Effector CD4-positive, alpha-beta T cell (primary cell): ENCODE measurements around the gene PLEKHA8.
A peak's percentile ranks its signal among the peaks of the same experiment; 100 is the strongest.

Experiments used
- DNase-seq: peaks from one replicate; pipeline ENCODE4 v3.0.0-alpha.2; 2020
- total RNA-seq: gene quantifications from one replicate; lab custom pipeline; 2026; lab: John Stamatoyannopoulos, UW

Gene PLEKHA8, protein sequence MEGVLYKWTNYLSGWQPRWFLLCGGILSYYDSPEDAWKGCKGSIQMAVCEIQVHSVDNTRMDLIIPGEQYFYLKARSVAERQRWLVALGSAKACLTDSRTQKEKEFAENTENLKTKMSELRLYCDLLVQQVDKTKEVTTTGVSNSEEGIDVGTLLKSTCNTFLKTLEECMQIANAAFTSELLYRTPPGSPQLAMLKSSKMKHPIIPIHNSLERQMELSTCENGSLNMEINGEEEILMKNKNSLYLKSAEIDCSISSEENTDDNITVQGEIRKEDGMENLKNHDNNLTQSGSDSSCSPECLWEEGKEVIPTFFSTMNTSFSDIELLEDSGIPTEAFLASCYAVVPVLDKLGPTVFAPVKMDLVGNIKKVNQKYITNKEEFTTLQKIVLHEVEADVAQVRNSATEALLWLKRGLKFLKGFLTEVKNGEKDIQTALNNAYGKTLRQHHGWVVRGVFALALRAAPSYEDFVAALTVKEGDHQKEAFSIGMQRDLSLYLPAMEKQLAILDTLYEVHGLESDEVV
- total RNA-seq = 30.8 reads per million, percentile 57 among the genes with 10 or more reads in this experiment

DNA sequence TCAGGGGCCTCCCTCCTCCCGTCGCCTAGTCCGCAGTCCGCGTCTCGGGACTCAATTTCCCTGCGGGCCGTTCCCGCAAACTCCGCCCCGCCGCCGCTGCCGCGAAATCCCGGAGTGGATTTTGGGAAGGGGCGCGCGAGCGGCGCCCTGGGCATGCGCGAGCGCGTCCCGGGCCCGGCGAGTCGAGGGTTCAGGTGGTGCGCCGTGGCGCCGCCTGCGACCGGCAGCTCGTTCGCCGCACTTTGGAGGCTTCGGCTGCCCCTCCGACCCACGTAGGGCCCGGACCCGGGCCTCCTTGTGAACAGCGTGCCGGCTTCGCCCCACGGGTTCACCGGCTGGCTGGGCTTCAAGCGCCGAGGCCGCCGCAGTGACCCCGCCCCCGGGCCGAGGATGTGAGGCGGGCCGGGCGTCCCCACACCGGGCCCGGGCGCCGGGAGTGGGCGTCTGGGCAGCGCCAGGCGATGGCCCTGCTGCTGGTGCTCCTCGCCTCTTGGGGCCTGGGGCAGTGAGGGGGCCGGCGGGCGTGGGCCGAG is at the start of gene PLEKHA8:
Gene PLEKHA8, plus strand, starts transcription at position 197 of the 533 bp plus-strand sequence. CDS start 351 bp downstream, outside the sequence.
- peak; percentile 83 for DNase-seq

DNA sequence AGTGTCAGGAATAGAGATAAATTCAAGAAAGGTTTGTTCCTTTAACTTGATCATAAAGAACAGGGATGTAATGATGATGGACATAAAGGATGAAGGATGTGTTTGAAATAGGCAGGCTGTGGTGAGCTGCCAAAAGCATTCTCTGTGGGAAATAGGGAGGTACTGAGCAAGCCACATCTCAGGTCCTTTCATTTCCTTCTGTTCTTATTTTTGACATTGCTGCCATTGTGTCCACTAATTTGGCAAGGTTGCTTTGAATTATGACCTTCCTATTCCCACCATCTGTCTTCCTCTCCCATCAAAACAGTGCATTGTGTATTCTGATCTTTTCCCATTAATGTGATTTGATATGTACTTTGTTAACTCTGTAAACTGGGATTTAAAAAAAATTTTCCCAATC is 48.1 kb upstream of the PLEKHA8 start:
- no peak for DNase-seq

DNA sequence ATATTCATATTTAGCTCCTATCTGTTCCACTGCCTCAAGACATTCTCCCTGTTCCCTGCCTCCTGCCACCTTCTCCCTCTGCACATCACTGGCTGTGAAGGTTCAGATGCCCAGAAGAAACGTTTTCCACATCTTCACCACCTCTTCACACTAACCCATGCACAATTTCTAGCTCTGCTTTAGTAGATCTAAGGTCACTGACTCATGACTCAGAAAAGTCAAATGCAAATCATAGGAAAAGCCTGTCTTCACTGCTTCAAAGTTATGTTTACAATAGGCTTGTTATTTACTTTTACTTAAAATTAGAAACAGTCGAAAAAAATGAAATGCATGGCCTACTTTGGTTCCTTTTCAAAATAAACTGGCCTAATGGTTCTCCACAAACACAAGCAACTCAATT is 41.1 kb upstream of the PLEKHA8 start:
- no peak for DNase-seq

DNA sequence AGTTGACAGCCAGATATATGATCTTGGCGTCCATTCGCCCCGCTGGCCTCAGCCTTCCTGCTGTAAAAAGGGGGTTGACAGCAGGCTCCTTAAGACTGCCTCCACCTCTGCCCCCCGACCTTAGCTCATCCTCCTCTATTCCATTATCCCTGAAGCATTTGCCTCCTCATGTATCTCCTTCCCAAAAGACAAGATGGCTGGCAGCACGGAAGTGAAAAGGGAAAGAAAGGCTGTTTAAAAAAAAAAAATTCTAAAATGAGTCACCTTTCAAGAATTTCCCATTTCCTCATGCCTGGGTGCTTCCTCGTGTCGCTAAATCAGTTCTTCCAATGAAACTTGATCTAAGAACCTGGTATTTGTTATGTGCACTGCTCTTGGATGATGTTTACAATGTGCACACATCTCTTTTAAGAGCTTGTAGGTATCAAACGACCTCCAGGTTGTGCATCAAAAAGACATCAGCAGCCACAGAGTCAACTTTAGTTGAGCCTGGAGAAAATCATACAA is 40.3 kb upstream of the PLEKHA8 start:
- DNase-seq = no peak

DNA sequence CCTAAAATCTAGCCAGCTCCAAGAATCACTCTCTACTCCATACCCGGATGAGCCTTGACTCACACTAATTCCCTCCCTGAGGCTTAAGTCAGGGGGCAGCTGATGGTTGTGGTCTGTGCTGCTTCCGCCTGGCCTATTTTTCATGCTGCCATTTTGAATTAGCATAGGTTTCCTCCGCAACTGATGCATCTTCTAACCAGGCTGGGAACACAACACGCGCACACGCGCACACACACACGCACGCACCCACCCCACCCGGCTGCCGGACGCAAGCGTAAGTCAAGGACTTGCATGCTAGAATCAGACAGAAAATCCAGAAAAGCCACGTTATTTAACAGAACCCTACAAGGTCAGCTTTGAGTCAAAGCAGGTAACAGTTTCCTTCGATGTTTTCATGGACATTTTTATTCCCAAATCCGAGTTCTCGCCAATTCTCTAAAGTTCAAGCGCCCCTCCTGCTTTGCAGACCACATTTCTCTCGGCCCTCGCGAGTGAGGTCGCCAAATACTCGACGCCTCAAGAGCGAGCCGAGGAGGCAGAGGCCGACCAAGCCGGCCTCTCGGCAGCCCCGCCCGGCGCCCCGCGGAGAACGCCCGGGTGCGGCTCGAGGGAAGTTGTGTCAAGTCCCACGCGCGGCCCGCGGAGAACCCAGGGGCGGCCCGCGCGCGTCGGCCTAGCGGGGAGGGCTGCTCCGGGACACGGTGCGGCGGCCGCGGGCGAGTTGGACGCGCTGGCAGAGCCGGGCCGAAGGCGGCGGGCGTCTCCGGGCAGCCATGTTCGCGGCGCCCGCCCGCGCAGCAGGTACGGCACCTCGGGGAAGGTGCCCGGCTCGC is 39.6 kb upstream of the PLEKHA8 start:
- no peak for DNase-seq

DNA sequence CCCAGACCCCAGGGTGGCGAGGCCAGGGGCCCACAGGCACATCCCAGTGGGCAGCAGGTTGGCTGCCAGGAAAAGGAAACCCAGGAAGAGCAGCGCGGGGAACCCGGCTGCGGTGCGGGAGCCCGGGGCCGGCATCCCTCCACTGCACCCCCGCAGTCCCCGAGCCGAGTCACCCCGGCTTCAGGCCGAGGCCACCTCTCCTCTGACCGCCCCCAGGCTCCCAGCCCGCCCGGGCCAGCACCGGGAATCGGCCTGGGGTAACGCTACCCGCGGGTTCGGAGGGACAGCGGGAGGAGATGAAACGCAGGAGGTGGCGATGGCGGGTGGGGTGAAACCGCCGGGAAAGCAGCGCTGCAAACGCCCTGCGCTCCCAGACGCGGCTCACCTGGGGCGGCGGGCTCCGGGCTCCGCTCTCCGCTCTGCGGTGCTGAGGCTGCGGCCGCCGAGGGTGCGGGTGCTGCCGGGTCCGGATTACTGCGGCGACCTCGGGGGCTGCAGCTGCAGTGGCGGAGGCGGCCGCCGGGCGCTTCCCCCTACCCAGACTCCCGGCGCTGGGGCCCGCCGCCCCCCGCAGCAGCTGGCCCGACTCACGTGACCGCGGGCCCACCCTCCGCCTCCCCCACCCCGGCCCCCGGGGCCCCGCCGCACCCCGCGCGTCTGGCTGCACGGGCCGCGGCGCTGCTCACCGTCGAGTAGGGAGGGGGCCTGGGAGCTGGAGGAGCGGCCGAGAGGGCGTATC is 38.8 kb upstream of the PLEKHA8 start, which contains the start of gene SCRN1:
Gene SCRN1, minus strand, starts transcription at position 545 of the 739 bp plus-strand sequence. CDS start 20,734 bp downstream, outside the sequence.
- no peak for DNase-seq

DNA sequence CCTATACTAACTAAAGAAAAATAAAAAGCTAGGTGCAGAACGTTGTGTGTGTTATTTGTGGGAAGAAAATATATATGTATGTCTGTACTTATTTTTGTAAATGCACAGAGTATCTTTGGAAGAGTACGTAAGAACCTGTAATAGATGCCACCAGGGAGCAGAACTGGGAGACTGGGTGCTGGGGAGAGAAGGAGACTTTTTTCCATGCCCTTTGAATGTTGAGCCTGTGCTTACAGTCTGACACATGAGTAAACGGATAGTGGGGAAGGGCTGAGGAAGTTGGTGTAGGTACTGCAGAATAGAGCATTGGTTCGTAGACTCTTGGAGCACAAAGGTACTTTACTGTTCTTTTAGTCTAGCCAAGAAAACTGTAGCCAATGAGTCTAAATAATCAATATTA is 37.3 kb upstream of the PLEKHA8 start:
- no peak for DNase-seq

DNA sequence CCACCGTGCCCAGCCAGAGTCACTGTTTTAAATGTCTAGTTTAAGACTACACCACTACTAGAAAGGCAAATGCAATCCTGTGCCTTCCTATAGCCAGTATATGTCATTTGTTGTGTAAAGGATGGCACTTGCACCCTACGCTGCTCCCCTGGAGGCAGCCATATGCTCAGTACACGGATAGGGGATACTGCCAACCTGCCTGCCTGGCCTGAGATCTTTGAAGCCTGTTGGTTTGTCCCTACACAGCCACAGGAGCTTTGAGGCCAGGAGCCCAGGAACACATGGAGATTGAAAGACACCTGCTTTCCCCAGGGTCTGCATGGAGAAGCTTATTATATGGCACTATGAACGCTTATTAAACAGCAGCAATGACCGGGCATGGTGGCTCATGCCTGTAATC is 36.3 kb upstream of the PLEKHA8 start:
- no peak for DNase-seq

DNA sequence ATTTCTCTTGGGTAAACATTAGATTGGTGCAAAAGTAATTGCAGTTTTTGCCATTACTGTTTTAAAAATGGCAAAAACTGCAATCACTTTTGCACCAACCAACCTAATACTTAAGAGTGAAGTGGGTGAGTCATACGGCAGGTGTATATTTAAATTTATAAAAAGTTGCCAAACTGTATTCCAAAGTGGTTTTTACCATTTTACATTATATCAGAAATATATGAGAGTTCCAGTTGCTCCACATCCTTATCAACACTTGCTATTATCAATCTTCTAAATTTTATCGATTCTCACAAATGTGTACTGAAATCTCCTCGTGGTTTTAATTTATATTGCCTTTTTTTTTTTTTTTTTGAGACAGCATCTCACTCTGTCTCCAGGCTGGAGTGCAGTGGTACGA is 35.1 kb upstream of the PLEKHA8 start:
- no peak for DNase-seq

DNA sequence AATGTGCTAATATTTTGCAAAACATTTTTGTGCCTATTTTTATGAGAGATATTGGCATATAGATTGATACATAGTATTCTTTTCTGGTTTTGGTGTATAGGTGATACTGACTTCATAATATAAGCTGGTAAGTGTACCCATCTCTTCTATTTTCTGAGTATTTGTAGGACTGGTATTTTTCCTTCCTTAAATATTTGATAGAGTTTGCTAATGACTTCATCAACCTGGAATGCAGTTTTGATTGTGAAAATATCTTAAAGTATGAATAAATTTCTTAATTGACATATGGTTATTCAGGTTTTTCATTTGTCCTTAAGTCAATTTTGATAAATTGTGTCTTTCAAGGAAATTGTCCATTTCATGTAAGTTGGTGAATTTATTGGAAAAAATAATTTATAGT is 32.6 kb upstream of the PLEKHA8 start:
- no peak for DNase-seq

DNA sequence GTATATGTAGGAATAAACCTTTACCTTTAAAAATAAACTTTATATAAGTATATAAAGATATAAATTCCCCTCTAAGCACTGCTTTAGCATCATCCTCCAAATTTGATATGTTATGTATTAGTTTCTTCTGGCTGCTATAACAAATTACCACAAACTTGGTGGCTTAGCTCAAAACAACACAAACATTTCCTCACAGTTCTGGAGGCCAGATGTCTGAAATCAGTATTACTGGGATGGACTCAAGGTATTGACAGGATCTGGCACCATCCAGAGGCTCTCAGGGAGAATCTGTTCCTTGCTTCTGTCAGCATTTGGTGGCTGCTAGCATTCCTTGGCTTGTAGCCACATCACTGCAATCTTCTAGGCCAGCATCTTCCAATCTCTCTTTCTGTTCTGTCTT is 31.9 kb upstream of the PLEKHA8 start:
- no peak for DNase-seq

DNA sequence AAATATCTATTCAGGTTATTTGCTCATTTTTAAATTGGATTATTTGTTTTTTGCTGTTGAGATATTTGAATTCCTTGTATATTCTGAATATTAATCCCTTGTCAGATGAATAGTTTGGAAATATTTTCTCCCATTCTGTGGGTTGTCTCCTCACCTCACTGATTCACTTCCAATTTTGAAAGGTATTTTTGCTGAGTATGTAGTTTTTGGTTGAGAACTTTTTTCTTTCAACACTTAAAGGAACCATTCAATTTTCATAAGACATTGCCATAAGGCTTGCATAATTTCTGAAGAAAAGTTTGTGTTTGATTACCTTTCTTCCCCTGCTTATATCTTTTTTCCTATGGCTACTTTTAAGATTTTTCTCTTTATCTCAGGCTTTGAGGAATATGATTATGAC is 29.7 kb upstream of the PLEKHA8 start:
- DNase-seq = no peak

DNA sequence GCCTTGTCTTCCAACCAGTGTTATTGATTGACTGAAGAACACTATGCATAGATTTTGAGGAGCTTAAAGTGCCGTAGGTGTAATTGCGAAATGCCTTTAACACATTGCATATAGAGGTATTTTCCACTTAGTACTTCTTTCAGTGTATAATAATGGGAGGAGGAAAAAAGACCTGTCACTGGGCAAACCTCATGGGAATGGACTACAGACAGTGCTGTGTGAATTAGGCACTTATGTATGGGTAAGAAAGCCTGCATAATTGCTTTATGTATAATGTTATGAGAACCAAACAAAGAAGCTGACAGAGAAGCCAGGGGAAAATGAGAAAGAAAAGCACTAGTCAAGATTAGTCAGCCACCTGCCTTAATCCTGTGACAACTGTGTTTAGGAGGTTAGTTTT is 26.2 kb upstream of the PLEKHA8 start:
- DNase-seq = no peak

DNA sequence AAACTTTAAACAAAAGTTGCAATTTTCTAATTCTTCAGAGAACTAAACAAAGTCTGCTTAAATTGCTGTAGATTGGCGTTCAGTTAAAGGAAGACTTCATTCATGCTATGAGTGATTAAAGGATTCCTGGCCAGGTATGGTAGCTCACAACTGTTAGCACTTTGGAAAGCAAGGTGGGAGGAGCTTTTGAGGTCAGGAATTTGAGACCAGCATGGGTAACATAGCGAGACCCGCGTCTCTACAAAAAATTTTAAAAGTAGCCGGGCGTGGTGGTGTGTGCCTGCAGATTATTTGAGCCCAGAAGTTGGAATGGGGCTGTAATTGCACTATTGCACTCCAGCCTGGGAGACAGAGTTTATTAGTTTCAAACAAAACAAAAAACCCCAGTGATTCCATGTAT is 25.1 kb upstream of the PLEKHA8 start:
- no peak for DNase-seq

DNA sequence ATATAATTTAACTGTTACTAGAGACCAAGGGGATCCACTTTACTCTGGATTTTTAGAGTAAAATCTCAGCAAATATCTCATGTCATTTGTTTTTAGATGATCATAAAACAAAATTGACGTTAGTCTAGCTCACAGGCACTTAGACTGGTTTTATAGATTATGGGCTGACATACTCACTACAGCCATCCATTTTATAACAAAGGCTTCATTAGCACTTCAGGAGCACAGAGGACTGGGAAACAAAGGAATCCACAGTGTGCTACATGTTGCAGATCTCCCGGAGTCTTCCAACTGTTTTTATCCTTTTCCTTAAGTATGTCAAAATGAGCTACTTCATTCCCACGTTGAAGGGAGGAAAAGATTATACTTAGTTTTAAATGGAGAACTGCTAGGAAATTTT is 22.7 kb upstream of the PLEKHA8 start:
- no peak for DNase-seq

DNA sequence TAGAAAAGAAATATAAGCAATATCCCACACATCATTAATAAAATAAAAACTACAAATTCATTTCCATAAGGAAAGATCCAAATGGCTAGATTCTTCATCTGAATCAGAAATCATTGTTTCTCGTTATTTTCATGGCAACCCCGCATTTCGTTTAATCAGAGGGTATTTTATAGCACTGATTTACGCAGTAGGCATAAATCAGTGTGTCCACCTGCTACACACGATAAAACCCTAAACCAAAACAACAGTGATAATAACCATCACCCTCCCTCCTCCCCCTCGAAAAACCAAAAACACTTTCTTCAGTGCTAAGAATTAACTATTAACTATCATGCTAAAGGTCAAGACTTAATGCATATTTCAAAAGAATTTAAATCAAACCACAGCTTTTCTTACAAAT is 18.2 kb upstream of the PLEKHA8 start:
- no peak for DNase-seq

DNA sequence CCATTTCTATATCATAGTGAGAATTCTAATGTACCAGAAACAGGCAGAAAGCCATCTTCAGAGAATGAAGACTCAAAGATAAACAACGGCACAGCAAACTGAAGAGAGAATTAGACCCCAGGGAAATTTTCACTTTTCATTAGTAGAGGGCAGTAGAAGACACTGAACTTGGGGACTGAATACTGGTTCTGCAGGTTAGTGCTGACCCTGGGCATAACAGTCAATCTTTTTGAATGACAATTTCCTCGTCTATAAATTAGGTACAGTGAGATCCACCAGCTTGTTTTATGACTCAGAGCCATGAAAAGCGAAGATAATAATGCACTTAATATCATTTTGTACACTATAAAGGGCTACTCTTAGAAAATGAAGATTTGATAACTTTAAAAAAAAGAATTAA is 15.5 kb upstream of the PLEKHA8 start:
- no peak for DNase-seq

DNA sequence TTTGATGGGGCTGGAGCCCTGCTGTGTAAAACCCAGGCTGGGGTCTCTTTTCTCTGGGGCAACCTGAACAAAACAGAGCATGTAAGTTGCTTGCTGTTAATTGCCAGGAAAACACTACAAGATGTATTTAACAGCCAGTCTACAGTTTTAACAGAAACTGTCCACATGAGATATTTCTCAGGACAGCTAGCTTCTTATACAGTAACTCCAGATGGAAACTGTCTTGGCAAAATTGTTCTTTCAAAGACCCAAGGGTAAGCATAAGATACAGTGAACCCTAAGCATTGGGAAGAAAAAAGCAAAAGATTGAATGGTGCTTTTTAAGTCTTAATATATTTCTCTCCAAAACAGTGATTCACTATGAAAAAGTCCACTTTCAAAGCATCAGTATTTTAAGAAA is 9.8 kb upstream of the PLEKHA8 start:
- no peak for DNase-seq

DNA sequence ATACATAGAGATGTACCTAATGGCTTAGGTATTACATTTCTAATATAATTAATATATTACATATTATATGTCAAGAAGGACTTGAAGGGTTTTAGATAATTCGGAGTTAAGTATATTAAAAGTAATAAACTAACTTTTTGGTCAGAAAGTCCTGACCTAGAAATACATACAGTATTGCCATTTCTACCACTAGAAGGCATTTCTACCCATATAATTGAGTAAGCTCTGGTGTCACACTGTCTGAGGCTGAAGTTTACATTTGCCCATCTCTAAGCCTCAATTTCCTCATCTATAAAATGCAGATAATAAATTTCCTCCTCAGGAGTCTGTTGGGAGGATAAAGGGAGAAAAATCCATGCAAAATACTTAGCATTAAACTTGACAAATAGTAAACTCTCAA is 8.8 kb upstream of the PLEKHA8 start:
- DNase-seq = no peak

DNA sequence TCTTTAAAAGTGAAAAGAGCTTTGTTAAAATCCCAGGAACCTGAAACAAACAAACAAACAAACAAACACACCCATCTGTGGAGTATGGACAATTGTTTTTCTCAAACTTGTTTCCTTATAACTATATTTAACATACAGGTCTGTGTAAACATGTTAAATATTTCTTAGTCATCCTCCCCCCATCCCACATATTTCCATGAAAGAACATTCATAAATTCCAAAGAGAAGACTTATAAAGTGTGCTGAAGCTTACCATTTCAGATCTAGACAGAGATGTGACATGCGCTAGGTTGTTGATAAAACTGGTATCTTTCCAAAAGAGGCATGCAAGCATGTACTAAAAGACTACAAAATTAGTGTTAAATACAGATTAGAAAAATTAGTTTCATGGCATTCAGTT is 8.3 kb upstream of the PLEKHA8 start:
- no peak for DNase-seq

DNA sequence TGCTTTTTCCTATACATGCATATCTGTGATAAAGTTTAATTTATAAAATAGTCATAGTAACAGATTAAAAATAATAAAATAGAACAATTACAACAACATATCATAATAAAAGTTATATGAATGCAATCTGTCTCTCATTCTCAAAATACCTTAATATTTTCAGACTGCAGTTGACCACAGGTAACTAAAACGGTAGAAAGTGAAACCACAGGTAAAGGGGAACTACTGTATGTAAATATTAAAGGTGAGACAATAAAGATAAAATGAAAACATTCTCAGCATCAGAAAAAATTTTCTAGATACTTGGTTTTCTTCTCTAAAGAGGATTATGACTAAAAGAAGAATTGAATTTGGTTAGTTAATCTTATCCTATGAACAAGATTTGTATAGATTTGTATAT is 7.7 kb upstream of the PLEKHA8 start:
- no peak for DNase-seq

DNA sequence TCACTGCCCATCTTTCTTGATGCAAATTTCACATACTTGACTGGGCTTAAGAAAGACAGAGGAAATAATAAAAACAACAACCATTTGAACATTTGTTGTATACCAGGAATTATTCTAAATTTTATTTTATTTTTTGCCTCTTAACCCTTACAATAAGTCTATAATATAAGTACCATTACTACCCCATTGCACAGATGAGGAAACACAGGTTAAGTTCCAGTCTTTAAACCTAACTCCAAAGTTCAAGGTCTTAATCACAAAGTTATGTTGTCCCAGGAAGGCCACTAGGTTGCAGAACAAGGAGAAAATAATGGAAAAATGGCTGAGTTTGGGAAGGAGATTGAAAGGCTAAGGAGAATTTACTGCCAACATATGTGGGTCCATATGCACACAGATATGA is 5.2 kb upstream of the PLEKHA8 start:
- DNase-seq = no peak
